ENCODE results near the gene METRN.
A peak's percentile ranks its signal among the peaks of the same experiment; 100 is the strongest.

METRN gene

GRCh38 chr16:761625-762513 is 47.0 kb downstream of the METRN start:
- WGBS, result 82% methylated on average over 21 of the region's 22 CpGs
- H2BK15ac ChIP-seq (ENCODE audit: low read depth, poor library complexity, severe bottlenecking), result no peak overlapping the region
- H3K23ac ChIP-seq (ENCODE audit: low read length in 2 of 2), result no peak overlapping the region
- no peak overlapping the region for H3K18ac ChIP-seq (ENCODE audit: low read depth in 1 of 2, low read length in 2 of 2)
- H3K4me1 ChIP-seq (ENCODE audit: control insufficient read depth, insufficient read depth, low read depth, low read length), result peaks cover 13% of the 10 kb centered on the region
- H3K27ac ChIP-seq (ENCODE audit: low read length, poor library complexity, severe bottlenecking), result no peak overlapping the region
- H2BK5ac ChIP-seq (ENCODE audit: low read depth, low read length, poor library complexity, severe bottlenecking), result no peak overlapping the region
- H3K36me3 ChIP-seq (ENCODE audit: control insufficient read depth in 1 of 2, insufficient read depth in 2 of 2, low read depth in 1 of 2, low read length in 2 of 2), result no peaks in the 10 kb centered on the region
- H2AK5ac ChIP-seq (ENCODE audit: low read length, severe bottlenecking), result no peak overlapping the region
- no peak overlapping the region for H2BK12ac ChIP-seq (ENCODE audit: low read length in 2 of 2)
- H3K14ac ChIP-seq (ENCODE audit: low read length in 2 of 2), result no peak overlapping the region
- H3K27me3 ChIP-seq (ENCODE audit: control insufficient read depth in 1 of 2, insufficient read depth in 1 of 2, low read length in 2 of 2), result peaks cover 0 to 39% of the 10 kb centered on the region in 2 experiments
- H3K4ac ChIP-seq (ENCODE audit: low read depth in 1 of 2, low read length in 2 of 2), result no peak overlapping the region
- no peak overlapping the region for H3K4me2 ChIP-seq (ENCODE audit: low read length, poor library complexity, severe bottlenecking)
- H3K9ac ChIP-seq (ENCODE audit: low read length), result no peak overlapping the region
- peak overlapping the region; percentile 8 for H4K8ac ChIP-seq (ENCODE audit: low read length)
- H2AFZ ChIP-seq (ENCODE audit: low read depth, low read length), result no peak overlapping the region
- no peak overlapping the region for H3K4me3 ChIP-seq (ENCODE audit: insufficient read depth in 1 of 2, low read depth in 1 of 2, low read length in 2 of 2)
- H3K9me3 ChIP-seq (ENCODE audit: control insufficient read depth, low read length), result no peaks in the 10 kb centered on the region
- no peak for DNase-seq
- no peaks in the 10 kb centered on the region for H3K79me1 ChIP-seq (replicated peaks; ENCODE audit: low read length, poor library complexity, severe bottlenecking)
- H2BK120ac ChIP-seq (ENCODE audit: low read depth, low read length), result no peak overlapping the region
- no peak overlapping the region for H4K91ac ChIP-seq (ENCODE audit: low read length)

DNA sequence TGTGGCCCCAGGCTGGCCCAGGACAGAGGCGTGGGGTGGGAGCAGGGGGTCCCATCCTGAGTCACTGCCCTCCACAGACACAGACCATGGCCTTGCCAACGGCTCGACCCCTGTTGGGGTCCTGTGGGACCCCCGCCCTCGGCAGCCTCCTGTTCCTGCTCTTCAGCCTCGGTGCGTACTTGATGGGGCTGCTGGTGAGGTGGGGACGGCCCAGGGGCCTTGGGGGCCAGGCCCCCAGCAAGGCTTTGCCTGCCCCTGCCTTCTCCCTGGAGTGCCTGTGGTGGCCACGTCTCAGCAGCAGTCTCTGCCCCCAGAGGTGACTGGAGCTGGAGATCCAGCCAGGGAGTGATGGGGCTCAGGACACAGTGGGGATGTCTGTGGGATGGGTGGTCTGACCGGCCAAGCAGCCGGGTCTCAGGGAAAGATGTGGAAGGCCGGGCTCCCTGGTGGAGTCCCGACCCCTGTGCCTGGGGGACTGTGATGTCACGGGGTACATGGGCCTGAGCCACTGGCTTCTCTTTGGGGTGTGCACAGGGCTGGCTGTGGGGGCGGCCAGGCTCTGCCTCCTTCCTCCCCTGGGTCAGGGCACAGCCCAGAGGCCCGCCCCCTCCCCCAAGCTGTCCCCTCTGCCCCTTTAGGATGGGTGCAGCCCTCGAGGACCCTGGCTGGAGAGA is 47.8 kb downstream of the METRN start:
- H3K27ac ChIP-seq (ENCODE audit: low read length, poor library complexity, severe bottlenecking), result no peak overlapping the region
- H4K8ac ChIP-seq (ENCODE audit: low read length), result no peak overlapping the region
- peaks cover 0 to 39% of the 10 kb centered on the region in 2 experiments for H3K27me3 ChIP-seq (ENCODE audit: control insufficient read depth in 1 of 2, insufficient read depth in 1 of 2, low read length in 2 of 2)
- H3K18ac ChIP-seq (ENCODE audit: low read depth in 1 of 2, low read length in 2 of 2), result no peak overlapping the region
- no peak for DNase-seq
- H3K79me1 ChIP-seq (replicated peaks; ENCODE audit: low read length, poor library complexity, severe bottlenecking), result no peaks in the 10 kb centered on the region
- no peak overlapping the region for H3K4me3 ChIP-seq (ENCODE audit: insufficient read depth in 1 of 2, low read depth in 1 of 2, low read length in 2 of 2)
- no peaks in the 10 kb centered on the region for H3K9me3 ChIP-seq (ENCODE audit: control insufficient read depth, low read length)
- no peak overlapping the region for H3K9ac ChIP-seq (ENCODE audit: low read length)
- no peak overlapping the region for H3K4ac ChIP-seq (ENCODE audit: low read depth in 1 of 2, low read length in 2 of 2)
- no peak overlapping the region for H3K23ac ChIP-seq (ENCODE audit: low read length in 2 of 2)
- H3K4me1 ChIP-seq (ENCODE audit: control insufficient read depth, insufficient read depth, low read depth, low read length), result peaks cover 13% of the 10 kb centered on the region
- no peak overlapping the region for H2BK15ac ChIP-seq (ENCODE audit: low read depth, poor library complexity, severe bottlenecking)
- no peak overlapping the region for H2AFZ ChIP-seq (ENCODE audit: low read depth, low read length)
- no peaks in the 10 kb centered on the region for H3K36me3 ChIP-seq (ENCODE audit: control insufficient read depth in 1 of 2, insufficient read depth in 2 of 2, low read depth in 1 of 2, low read length in 2 of 2)
- H2BK12ac ChIP-seq (ENCODE audit: low read length in 2 of 2), result no peak overlapping the region
- no peak overlapping the region for H3K14ac ChIP-seq (ENCODE audit: low read length in 2 of 2)
- no peak overlapping the region for H2BK5ac ChIP-seq (ENCODE audit: low read depth, low read length, poor library complexity, severe bottlenecking)
- H4K91ac ChIP-seq (ENCODE audit: low read length), result no peak overlapping the region
- H2AK5ac ChIP-seq (ENCODE audit: low read length, severe bottlenecking), result no peak overlapping the region
- H2BK120ac ChIP-seq (ENCODE audit: low read depth, low read length), result no peak overlapping the region
- 75% methylated on average over 14 of the region's 17 CpGs for WGBS
- no peak overlapping the region for H3K4me2 ChIP-seq (ENCODE audit: low read length, poor library complexity, severe bottlenecking)

DNA sequence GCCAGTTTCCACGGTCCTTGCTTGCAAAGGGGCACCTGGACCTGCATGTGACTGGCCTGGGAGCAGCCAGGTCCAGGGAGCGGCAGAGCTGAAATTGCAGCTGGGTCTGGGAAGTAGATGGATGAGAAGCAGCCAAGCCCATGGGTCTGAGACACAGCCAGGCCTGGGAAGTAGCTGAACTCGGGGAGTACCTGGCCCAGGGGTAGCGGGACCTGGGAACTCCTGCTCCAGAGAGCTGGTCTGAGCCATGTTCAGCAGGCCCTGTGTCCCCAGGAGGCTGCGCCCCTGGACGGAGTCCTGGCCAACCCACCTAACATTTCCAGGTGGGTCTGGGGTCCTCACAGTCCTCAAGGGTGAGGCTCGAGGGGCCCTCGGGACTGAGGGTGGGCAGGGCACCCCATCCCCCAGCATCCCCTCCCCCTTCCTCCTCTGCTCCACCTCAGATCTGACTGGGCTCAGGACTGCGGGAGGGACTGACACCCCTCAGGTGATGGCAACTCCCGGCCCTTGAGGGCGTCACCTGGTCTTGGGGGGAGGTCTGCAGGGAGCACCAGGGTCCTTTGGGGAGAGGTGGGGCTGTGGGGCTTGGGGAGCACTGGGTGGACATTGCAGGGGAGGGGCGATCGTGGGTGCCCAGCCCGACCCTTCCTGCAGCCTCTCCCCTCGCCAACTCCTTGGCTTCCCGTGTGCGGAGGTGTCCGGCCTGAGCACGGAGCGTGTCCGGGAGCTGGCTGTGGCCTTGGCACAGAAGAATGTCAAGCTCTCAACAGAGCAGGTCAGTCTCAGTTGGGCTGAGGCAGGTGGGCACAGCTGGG is 48.7 kb downstream of the METRN start:
- Histone ChIP-seq H2BK120ac (ENCODE audit: low read depth, low read length) (no peak overlapping the region), H3K79me1 (replicated peaks; ENCODE audit: low read length, poor library complexity, severe bottlenecking) (no peaks in the 10 kb centered on the region), H3K9me3 (ENCODE audit: control insufficient read depth, low read length) (no peaks in the 10 kb centered on the region), H2AFZ (ENCODE audit: low read depth, low read length) (no peak overlapping the region), H3K27ac (ENCODE audit: low read length, poor library complexity, severe bottlenecking) (no peak overlapping the region), H3K4ac (ENCODE audit: low read depth in 1 of 2, low read length in 2 of 2) (no peak overlapping the region), H3K4me1 (ENCODE audit: control insufficient read depth, insufficient read depth, low read depth, low read length) (peaks cover 13% of the 10 kb centered on the region), H4K91ac (ENCODE audit: low read length) (no peak overlapping the region), H3K27me3 (ENCODE audit: control insufficient read depth in 1 of 2, insufficient read depth in 1 of 2, low read length in 2 of 2) (peaks cover 0 to 39% of the 10 kb centered on the region in 2 experiments), H2BK12ac (ENCODE audit: low read length in 2 of 2) (no peak overlapping the region), H3K18ac (ENCODE audit: low read depth in 1 of 2, low read length in 2 of 2) (no peak overlapping the region), H2AK5ac (ENCODE audit: low read length, severe bottlenecking) (no peak overlapping the region), H3K4me2 (ENCODE audit: low read length, poor library complexity, severe bottlenecking) (no peak overlapping the region), H3K14ac (ENCODE audit: low read length in 2 of 2) (peak overlapping the region in 1 of 2 experiments; percentile 42), H4K8ac (ENCODE audit: low read length) (no peak overlapping the region), H3K9ac (ENCODE audit: low read length) (no peak overlapping the region), H3K23ac (ENCODE audit: low read length in 2 of 2) (no peak overlapping the region), H2BK15ac (ENCODE audit: low read depth, poor library complexity, severe bottlenecking) (no peak overlapping the region), H3K36me3 (ENCODE audit: control insufficient read depth in 1 of 2, insufficient read depth in 2 of 2, low read depth in 1 of 2, low read length in 2 of 2) (no peaks in the 10 kb centered on the region), H3K4me3 (ENCODE audit: insufficient read depth in 1 of 2, low read depth in 1 of 2, low read length in 2 of 2) (peak overlapping the region in 1 of 2 experiments; percentile 21), H2BK5ac (ENCODE audit: low read depth, low read length, poor library complexity, severe bottlenecking) (no peak overlapping the region)
- DNase-seq, result no peak
- 89% methylated on average over 17 of the region's 21 CpGs for WGBS
